ENCODE results near the gene LETM1.

Gene LETM1

DNA sequence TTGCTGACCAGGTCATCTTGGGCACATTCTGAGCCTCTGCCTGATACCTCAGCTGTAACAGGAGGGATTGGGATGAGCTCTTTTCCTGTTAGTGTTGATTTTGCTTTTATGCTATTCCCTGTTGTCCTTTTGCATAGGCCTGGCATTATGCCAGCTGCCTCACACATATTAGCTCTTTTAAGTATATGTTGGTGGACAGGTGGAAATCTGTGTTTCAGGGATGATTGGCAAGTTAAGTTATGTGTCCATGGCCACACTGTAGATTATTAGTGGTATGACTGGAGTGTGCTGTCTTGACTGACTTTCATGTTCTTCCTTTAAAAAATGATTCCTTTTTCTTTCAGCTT is 44.1 kb upstream of the LETM1 start:
- no peak overlapping the region for H3K4me3 ChIP-seq (ENCODE audit: control insufficient read depth, low read depth, low read length)
- TF ChIP-seq CTCF (IDR thresholded peaks at IDR 0.05; ENCODE audit: control insufficient read depth, insufficient read depth, low read depth, low read length, missing control alignments), result no peak
- DNase-seq (ENCODE audit: low read depth), result no peak

DNA sequence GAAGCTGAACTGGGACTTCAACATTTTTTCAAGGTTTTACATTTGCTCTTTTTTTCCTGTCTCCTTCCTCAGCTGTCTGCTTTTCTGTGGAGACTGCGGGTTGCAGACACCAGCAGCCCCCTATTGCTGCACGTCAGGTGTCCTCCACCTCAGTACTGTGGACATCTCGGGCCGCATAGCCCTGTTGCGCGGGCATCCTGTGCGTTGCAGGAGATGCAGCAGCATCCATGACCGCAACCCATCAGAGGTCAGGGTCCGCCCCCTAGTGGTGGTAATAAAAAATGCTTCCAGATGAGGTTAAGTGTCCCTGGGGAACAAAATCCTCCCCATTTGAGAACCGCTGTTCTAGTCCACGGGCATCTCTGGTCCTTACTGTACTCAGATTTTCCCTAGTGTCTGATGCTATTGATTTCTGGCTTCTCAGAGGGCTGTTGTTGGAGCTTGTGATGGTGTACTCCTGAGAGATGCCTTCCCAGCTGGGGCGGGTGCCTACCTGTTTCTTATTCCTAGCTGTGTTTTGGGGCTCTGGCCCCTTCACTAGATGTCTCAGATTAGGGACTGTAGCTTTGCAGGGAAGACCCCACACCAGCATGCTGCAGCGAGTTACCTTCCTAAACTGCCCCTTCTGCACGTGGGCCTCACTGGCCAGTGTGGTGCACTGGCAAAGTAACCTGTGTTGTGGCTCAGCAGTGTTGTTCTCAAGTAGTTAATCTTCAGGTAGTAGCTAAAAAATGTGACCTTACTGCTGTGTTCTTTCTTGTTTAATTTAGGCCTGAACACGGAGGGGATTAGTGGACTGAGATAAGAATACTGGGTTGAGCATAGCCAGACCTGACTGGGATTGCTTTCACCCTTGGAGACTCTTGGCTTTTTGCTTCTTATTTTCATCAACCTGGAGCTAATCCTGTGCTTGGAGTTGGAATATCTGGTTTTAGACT is 43.5 kb upstream of the LETM1 start:
- H3K4me3 ChIP-seq (ENCODE audit: control insufficient read depth, low read depth, low read length), result no peak overlapping the region
- peak; percentile 23 for DNase-seq (ENCODE audit: low read depth)
- peak; percentile 77 for TF ChIP-seq CTCF (IDR thresholded peaks at IDR 0.05; ENCODE audit: control insufficient read depth, insufficient read depth, low read depth, low read length, missing control alignments)

DNA sequence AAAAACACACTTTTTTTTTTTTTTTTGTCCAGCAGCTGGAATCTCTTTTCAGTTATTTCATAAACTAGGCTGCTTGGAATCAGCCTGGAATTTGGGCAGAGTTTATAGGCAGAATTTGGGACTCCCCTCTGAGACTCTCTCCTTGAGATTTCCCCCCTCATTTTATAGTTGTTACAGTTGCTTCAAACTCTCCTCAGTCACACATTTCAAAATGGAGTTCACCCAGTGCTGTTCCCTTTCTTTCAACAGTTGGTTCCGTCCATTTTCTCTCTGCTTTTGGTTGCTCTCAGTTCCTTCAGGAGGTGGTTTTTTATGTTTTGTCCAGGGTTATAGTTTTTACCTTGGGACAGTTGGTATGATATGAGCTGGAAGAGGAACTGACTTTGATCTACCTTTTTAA is 42.7 kb upstream of the LETM1 start:
- no peak for DNase-seq (ENCODE audit: low read depth)
- no peak for TF ChIP-seq CTCF (IDR thresholded peaks at IDR 0.05; ENCODE audit: control insufficient read depth, insufficient read depth, low read depth, low read length, missing control alignments)
- no peak overlapping the region for H3K4me3 ChIP-seq (ENCODE audit: control insufficient read depth, low read depth, low read length)

DNA sequence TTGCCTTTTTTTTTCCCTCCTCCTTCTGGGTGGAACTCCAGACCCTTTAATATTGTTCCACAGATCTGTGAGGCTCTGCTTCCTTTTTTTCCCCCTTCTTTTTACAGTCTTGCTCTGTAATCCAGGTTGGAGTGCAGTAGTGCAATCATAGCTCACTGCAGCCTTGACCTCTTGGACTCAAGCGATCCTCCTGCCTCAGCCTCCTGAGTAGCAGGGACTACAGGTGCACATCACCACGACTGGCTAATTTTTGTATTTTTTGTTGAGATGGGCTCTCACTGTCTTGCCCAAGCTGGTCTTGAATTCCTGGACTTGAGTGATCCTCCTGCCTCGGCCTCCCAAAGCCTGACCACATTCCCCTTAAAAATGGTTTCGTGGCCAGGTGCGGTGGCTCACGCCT is 42.1 kb upstream of the LETM1 start:
- TF ChIP-seq CTCF (IDR thresholded peaks at IDR 0.05; ENCODE audit: control insufficient read depth, insufficient read depth, low read depth, low read length, missing control alignments), result no peak
- no peak for DNase-seq (ENCODE audit: low read depth)
- no peak overlapping the region for H3K4me3 ChIP-seq (ENCODE audit: control insufficient read depth, low read depth, low read length)

- TF ChIP-seq CTCF (IDR thresholded peaks at IDR 0.05; ENCODE audit: control insufficient read depth, insufficient read depth, low read depth, low read length, missing control alignments), result no peak
- no peak for DNase-seq (ENCODE audit: low read depth)
- H3K4me3 ChIP-seq (ENCODE audit: control insufficient read depth, low read depth, low read length), result no peak overlapping the region
Measured at GRCh38 chr4:1896658-1896991, 40.7 kb upstream of the LETM1 start.

- no peak for DNase-seq (ENCODE audit: low read depth)
- no peak for TF ChIP-seq CTCF (IDR thresholded peaks at IDR 0.05; ENCODE audit: control insufficient read depth, insufficient read depth, low read depth, low read length, missing control alignments)
- no peak overlapping the region for H3K4me3 ChIP-seq (ENCODE audit: control insufficient read depth, low read depth, low read length)
Measured at GRCh38 chr4:1895971-1896657, 40.2 kb upstream of the LETM1 start.

Data from AG09309 (cell line).